GM18505 (cell line): ENCODE data around the gene CXXC4.

Experiments used
- ATAC-seq: cut with Tn5 transposase; IDR thresholded peaks from one replicate; pipeline ENCODE4 v1.9.1; 2021; ENCODE audit not compliant: unreplicated experiment
- POLR2A ChIP-seq: IDR thresholded peaks from 4 replicates; pipeline ENCODE4 v1.6.1; 2011; ENCODE audit warnings: borderline replicate concordance; ENCODE audit not compliant: insufficient read depth, insufficient read length; ENCODE audit errors: extremely low read depth

The CXXC4 gene

DNA sequence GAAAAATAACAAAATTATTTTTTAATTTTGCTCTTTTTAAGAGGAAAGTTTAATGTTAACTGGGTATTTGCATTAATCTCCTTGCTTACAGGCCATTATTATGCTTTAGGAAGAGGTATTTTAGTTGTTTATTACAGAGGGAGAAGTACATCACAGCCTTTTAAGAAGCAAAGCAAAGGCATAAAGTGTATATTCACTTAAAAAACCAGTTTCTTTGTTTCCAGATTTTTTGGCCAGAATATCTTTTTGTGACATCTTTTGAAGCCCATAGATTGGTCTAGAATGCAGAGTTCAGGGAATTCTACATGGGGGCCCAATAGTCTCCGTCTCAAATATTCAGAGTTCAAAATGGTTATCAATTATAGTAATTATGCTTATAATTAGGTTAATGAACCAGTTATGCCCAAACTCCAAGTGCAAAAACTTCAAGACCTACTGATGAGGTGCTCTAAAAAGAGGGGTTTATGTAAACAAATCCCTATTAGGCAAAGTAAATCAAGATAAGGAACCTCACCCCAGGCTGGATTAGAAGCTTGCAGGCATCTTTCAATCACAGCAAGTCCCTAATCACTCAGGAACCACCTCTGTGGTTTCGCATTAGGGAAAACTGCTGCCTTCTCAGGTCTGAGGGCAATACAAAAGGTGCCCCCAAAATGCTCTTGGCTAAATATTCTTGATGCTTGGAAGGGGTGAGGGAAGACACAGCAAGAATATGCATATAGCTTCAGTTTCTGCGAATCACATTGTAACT lies 1.4 kb downstream of the CXXC4 start:
- no peak for TF ChIP-seq POLR2A
- ATAC-seq = no peak

DNA sequence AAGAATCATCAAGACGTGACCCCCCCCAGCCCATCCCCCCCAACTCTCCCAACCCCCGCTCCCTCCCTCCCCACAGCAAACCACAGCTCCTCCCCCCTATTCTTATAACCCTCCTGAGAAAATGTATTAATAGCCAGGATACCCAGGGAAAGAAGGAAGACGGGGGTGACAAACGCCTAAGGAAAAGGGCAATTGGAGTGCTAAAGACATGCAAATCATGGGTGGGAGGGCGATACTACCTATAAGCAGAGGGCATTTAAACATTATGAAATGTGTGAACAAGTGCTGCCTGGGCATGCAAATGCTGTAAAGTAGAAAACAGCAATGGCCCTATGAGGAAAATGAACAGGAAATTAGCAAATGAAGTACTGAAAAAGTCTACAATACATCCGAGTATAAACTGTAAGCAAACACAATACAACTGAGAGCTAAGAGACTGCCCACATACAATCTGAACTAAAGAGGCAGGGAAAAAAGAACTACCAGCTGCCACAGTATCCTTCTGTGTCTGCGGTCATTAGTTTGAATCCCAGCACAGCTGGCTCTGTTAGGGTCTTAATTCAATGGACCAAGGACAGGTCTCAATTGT lies 2.4 kb downstream of the CXXC4 start:
- peak; percentile 30 for ATAC-seq
- TF ChIP-seq POLR2A = no peak

DNA sequence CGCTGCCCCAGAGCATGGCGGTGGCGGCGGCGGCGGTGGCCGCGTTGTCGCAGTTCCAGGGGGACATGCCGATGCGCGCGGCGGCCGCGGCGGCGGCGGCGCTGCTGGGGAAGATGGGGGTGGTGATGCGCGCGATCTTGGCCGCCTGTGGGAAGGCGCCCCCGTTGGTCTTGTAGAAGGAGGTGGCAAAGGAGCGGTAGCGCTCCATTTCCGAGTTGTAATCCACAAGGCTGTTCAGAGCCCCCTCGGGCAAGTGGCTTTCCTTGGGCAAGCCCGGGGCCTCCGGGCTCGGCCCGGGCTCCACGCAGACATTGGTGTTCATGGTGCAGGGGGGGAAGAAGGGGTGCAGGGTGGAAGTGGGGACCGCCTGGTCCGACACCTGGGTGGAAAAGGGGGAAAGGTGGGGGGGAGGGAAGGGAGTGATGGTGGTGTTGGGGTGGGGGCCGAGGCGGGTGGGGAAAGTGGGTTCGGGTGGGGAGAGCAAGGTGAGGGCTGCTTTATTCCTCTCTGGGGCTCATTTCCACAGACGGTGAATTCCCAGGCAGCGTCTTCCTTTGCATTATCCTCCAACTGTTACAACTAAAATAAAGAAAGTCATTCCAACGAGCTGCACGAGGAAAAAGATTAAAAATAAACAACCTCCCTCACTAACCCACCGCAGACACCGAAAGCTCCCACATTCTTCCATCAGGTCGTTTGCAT lies 3.1 kb downstream of the CXXC4 start:
- peak; percentile 28 for ATAC-seq
- no peak for TF ChIP-seq POLR2A

DNA sequence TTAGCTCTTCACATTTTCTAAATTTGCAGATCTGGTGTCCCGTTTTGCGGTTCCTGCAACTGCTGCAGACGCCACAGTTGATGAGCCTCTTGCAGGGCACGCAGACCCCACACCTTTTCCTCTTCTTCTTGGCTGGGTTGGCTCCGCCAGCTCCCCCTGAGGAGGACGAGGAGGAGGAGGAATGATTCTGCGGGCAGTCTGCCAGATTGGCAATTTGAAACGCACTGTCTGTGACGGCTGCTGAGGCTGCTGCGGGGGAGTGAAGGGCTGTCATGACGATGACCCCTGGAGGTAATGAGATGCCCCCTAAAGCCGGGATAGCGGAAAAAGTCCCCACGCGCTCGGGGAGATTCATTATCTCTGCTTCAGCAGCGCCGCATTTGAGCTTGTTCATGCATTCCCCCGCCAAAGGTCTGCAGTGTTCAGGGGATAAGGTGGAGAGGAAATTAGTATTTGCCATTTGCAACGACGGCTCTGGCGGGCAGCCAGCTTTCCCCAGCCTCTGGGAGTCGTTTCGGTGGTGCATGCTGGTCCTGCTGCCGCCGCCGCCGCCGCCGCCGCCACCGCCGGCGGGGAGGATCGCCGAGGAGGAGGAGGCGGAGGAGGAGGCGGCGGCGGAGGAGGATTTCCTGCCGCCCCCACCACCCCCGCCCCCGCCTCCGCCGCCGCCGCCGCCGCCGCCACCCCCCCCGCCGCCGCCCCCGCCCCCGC lies 3.8 kb downstream of the CXXC4 start:
- peak; percentile 36 for ATAC-seq
- peak; percentile 48 for TF ChIP-seq POLR2A

DNA sequence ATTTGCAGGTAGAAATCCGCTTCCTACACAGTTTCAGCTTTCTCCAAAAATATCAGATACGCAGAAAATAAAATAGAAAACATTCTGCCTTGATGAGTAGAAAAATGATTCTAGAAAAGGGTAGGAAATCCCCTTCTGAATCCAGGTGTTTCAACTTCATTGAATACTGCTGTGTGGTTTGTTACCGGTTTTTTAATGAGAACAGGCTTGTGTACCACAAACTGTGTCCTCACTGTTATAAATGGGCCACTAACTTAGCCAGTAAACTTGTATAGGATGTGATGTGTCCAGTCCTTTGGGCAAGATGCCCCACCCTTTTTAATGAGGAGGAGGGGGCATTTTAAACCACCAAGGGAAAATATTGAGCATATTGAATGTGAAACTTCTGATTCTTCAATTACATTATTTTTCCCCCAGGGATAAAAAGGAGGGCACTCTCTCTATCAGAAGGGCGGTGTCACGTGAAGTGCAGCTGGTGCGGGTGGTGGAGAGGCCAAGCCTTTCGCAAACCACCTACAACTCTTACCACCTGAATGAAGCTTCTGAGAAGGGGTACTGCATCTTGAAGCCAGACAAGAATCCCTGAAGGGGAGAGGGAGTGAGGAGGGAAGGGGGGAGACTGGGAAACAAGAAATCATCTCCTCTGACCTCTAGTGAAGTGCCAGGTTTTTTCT lies 4.5 kb downstream of the CXXC4 start:
- TF ChIP-seq POLR2A = peak; percentile 4
- ATAC-seq = peak; percentile 35

DNA sequence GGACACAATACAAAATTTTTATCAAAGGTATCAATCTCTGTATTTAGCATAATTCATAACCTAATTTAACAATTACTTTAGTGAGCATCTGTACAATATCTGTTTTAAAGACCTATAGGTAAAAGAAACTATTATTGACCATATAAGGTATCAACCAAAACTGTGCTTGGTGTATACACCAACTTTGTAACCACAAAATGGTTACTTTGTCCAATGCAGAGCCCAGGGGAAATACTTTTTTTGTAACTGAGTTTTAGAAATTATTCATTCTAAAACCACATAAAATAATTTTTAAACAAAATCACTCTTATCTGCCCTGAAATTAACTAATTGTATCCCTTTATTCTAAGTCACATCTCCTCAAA lies 5.0 kb downstream of the CXXC4 start:
- peak; percentile 16 for ATAC-seq
- TF ChIP-seq POLR2A = no peak

DNA sequence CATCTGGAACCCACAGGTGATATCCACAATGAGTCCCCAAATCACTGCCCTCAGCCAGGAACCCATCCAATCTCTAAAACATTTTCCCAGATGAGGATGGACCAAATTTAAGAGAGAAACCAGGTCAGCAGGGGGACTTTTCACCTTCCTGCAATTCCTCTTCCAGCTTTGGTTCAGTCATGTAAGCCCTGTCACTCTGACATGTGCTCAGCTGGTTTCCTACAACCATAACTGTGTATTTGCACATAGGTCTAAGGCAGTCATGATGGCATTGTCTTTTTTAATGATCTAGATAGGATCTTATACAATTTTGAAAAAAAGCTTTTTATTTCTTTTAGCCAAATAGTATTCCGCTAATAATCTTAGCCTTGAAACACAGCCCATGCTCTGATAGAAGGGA lies 6.5 kb downstream of the CXXC4 start:
- no peak for ATAC-seq
- TF ChIP-seq POLR2A = no peak

DNA sequence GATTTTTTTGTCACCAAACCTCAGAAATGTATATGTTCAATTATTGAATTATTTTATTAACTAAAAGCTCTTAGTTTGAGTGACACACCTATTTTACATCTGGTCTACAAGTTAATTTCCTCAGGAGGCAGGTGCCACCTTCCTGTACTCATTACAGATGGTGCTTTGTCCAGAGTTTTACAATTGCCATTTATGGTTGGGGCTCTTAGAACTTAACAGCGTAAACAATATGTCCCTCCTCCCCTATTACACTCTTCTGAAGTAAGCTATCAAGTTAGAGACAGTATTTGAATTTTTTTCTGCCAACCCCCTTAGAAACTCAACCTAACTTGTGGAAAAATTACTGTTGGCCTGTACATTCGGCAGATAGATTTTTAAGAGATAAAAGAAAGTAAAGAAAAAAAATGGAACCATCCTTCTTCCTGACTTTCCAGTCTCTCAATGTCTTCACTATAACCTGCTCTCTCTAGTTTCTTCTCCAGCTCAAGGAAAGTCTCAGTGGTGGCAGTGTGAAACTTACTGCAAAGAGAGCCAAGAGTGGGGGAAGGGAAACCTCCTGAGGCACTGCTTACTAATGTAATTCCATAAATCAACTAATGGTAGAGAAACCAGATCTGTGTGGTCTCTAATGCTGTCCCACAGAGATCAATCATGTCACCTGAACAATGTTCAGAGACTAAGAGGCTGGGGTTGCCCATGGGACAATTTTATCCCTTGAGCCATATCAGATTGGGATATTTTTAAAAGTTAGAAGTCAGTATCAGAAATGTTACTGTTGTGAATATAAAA lies 7.8 kb downstream of the CXXC4 start:
- TF ChIP-seq POLR2A = no peak
- no peak for ATAC-seq

DNA sequence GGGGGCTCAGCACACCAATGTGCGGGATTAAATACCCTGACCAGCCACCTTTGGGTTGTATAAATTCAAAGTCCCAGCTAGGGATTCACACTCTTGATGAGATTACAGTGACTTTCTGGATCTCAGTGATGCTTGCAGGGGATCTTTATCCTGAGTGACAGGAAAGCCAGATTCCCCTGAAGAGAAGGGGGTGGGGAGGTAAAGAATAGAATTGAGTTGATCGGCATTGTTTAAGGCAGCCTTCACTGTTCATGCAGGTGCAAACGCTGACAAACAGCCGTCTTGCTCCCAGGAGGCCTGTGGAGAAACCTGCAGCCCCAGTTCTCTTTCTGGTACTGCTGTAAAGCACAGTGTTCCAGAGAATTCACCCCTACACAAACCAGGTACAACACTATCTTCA lies 19.0 kb downstream of the CXXC4 start:
- ATAC-seq = no peak
- no peak for TF ChIP-seq POLR2A

DNA sequence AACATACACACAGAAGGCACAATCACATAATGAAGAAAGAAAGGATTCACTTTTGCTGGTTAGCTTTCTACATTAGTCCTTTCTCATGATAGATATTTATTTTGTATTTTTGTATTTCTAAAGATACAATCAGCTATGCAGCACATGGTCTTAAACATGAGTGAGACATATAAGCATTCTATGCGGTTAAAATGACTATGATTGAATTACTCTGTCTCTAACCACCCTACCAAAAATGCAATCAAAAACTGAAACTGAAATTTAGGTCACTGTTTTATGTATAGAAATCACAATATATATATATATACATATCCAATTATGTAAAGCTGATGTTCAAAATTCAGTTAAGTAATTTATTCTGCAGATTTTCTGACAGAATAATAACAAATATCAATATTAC lies 21.9 kb downstream of the CXXC4 start:
- TF ChIP-seq POLR2A = no peak
- ATAC-seq = no peak

DNA sequence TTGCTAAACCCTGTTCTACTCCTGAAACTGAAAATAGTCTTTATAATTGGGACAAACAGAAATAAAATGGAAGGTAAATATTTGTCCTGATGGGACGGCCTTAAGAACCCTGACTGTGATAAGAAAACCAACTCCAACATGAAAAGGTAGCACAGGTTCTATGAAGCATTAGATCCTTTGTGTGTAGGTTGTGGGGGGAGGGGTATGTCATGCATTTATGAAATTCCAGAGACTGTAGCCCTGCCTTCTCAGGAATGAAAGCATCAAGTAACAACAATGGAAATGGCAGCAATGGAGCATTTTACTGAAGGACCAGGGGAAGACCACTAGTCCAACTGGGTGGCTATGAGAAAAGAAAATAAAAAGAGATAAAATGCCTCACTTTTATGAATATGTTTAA lies 23.9 kb downstream of the CXXC4 start:
- ATAC-seq = no peak

DNA sequence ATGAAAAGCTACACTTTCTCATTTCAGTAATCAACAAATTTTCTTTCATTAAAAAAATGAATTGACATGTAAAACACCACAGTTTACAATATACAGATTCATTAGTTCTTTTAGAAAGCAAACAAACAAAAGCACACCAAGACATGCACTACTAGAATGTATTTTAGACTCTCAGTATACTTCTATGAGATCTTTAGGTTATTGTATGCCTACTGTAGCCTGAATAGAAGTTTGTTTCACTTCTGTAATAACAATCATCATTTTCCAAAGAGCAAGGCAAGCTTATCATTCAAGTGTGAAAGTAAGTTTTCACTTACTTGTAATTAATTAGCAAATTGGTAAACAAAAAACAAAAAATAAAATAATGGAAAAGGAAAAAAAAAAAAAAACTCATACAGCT lies 24.9 kb downstream of the CXXC4 start:
- TF ChIP-seq POLR2A = no peak
- no peak for ATAC-seq

More for the DNA sequence above, 23.9 kb downstream of the CXXC4 start:
- TF ChIP-seq POLR2A = no peak
